Keratinocyte (primary cell): ENCODE data around the gene MYRFL.

Source experiments
- EZH2 ChIP-seq: IDR thresholded peaks from one replicate; pipeline ENCODE4 v1.6.1; 2012; ENCODE audit warnings: inconsistent platforms, mild to moderate bottlenecking, low read length, moderate library complexity
- TF ChIP-seq, protein P1 (sequence below), 3 experiments: IDR thresholded peaks in 1 of 3; conservative IDR thresholded peaks in 1 of 3; optimal IDR thresholded peaks in 1 of 3; 2 replicates in 2 of 3; 3 replicates in 1 of 3; pipeline versions ENCODE3 to v1.5.1; 2011; ENCODE audit warnings: low read length in 3 of 3, mild to moderate bottlenecking in 3 of 3, moderate library complexity in 2 of 3, control low read depth in 1 of 3, inconsistent platforms in 1 of 3; ENCODE audit not compliant: insufficient read depth in 2 of 3; ENCODE audit errors: extremely low read depth in 1 of 3

DNA sequence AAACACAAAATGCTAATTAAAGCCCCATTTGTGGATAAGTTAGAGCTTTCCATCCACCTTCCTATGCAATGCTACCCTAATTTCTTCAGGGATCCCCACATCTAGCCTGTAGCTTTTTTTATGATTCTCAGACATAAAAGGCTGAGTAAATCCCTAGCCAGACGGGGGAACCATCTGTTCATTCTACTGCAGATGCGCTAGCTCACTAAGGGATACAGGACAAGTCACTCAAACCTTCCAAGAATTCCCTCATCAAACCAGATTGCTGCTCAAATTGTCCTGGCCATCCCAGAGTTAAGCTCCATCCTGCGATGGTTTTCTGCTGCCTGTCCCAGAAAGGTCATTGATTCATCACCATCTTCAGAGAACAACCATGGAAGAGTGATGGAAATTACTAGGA, 56.7 kb downstream of the MYRFL start:
- TF ChIP-seq, protein P1, sequence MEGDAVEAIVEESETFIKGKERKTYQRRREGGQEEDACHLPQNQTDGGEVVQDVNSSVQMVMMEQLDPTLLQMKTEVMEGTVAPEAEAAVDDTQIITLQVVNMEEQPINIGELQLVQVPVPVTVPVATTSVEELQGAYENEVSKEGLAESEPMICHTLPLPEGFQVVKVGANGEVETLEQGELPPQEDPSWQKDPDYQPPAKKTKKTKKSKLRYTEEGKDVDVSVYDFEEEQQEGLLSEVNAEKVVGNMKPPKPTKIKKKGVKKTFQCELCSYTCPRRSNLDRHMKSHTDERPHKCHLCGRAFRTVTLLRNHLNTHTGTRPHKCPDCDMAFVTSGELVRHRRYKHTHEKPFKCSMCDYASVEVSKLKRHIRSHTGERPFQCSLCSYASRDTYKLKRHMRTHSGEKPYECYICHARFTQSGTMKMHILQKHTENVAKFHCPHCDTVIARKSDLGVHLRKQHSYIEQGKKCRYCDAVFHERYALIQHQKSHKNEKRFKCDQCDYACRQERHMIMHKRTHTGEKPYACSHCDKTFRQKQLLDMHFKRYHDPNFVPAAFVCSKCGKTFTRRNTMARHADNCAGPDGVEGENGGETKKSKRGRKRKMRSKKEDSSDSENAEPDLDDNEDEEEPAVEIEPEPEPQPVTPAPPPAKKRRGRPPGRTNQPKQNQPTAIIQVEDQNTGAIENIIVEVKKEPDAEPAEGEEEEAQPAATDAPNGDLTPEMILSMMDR (optimal IDR thresholded peaks at IDR 0.05 in 1 of 3, IDR thresholded peaks at IDR 0.05 in 1 of 3, conservative IDR thresholded peaks at IDR 0.05 in 1 of 3; ENCODE audit: extremely low read depth in 1 of 3, insufficient read depth in 2 of 3, low read length in 3 of 3), result no peak
- TF ChIP-seq EZH2, result no peak
